Loucy (cell line): ENCODE data around the gene EBP.

Source experiments
- H2AFZ ChIP-seq: fragments of 200-600 bp; sonication (generic); 2 replicates; pipeline ENCODE4 v1.6.0; 2016; ENCODE audit warnings: antibody characterized with exemption, mild to moderate bottlenecking, low read length, moderate library complexity
- H3F3A ChIP-seq: fragments of 200-600 bp; 2 replicates; pipeline ENCODE4 v1.6.0; 2016; ENCODE audit warnings: antibody characterized with exemption, low read depth, mild to moderate bottlenecking
- H3K27me3 ChIP-seq: fragments of 200-600 bp; sonication (generic); 2 replicates; pipeline ENCODE4 v1.6.1; 2014; ENCODE audit warnings: low read length, mild to moderate bottlenecking; ENCODE audit not compliant: insufficient read depth, poor library complexity, severe bottlenecking
- H3K36me3 ChIP-seq: fragments of 200-600 bp; sonication (generic); 2 replicates; pipeline ENCODE4 v1.6.1; 2016; ENCODE audit warnings: low read length; ENCODE audit not compliant: insufficient read depth
- H3K4me1 ChIP-seq: fragments of 200-600 bp; sonication (generic); 2 replicates; pipeline ENCODE4 v1.5.1; 2014; ENCODE audit warnings: low read length, mild to moderate bottlenecking; ENCODE audit not compliant: insufficient read depth, poor library complexity, severe bottlenecking
- H3K4me2 ChIP-seq: fragments of 200-600 bp; sonication (generic); 2 replicates; pipeline ENCODE4 v1.6.0; 2014; ENCODE audit warnings: antibody characterized with exemption, low read length, low read depth, mild to moderate bottlenecking; ENCODE audit not compliant: poor library complexity, severe bottlenecking
- H3K4me3 ChIP-seq: fragments of 200-600 bp; sonication (generic); 2 replicates; pipeline ENCODE4 v1.5.1; 2014; ENCODE audit warnings: low read length, mild to moderate bottlenecking, mixed read lengths; ENCODE audit not compliant: poor library complexity, severe bottlenecking
- H3K79me2 ChIP-seq: fragments of 200-600 bp; sonication (generic); 2 replicates; pipeline ENCODE4 v1.6.1; 2014; ENCODE audit warnings: low read length; ENCODE audit not compliant: insufficient read depth
- H3K9ac ChIP-seq: fragments of 200-600 bp; sonication (generic); 2 replicates; pipeline ENCODE4 v1.6.0; 2014; ENCODE audit warnings: mild to moderate bottlenecking, low read depth, low read length, moderate library complexity; ENCODE audit not compliant: poor library complexity, severe bottlenecking
- H3K9me2 ChIP-seq: fragments of 200-600 bp; sonication (generic); replicated peaks from 2 replicates; pipeline ENCODE4 v1.6.1; 2016; ENCODE audit warnings: low read depth, low read length, mixed read lengths
- H3K9me3 ChIP-seq: fragments of 200-600 bp; sonication (generic); 2 replicates; pipeline ENCODE4 v1.6.1; 2014; ENCODE audit warnings: mild to moderate bottlenecking, antibody characterized with exemption, low read length, low read depth; ENCODE audit not compliant: insufficient read depth
- H4K20me1 ChIP-seq: fragments of 200-600 bp; sonication (generic); 2 replicates; pipeline ENCODE4 v1.6.0; 2014; ENCODE audit warnings: antibody characterized with exemption, low read length, mild to moderate bottlenecking; ENCODE audit not compliant: insufficient read depth, poor library complexity, severe bottlenecking
- CTCF ChIP-seq: fragments of 200-600 bp; sonication (generic); conservative IDR thresholded peaks from 2 replicates; pipeline ENCODE4 v1.5.1; 2014; ENCODE audit warnings: mild to moderate bottlenecking, antibody characterized with exemption, low read length
- EZH2phosphoT487 ChIP-seq: fragments of 200-600 bp; IDR thresholded peaks from 2 replicates; pipeline ENCODE4 v1.6.1; 2018; ENCODE audit warnings: antibody characterized with exemption, mild to moderate bottlenecking, moderate library complexity, borderline replicate concordance

EBP gene

GRCh38 chrX:48531358-48531959 lies 9.9 kb downstream of the EBP start:
- Histone ChIP-seq H3F3A (no peaks in the 10 kb centered on the region), H3K9ac (no peak overlapping the region), H3K36me3 (peaks cover 21% of the 10 kb centered on the region; the same call in 1 of the 2 replicates), H4K20me1 (no peaks in the 10 kb centered on the region), H3K9me3 (no peaks in the 10 kb centered on the region), H3K9me2 (no peaks in the 10 kb centered on the region), H2AFZ (no peak overlapping the region), H3K27me3 (no peaks in the 10 kb centered on the region), H3K4me1 (peaks cover 2% of the 10 kb centered on the region), H3K4me3 (no peak overlapping the region), H3K4me2 (no peak overlapping the region), H3K79me2 (peaks cover 3% of the 10 kb centered on the region; the same call in 1 of the 2 replicates)
- TF ChIP-seq EZH2phosphoT487 (no peak), CTCF (no peak)

GRCh38 chrX:48532161-48532560 lies 10.6 kb downstream of the EBP start:
- H3K36me3 ChIP-seq: peaks cover 14% of the 10 kb centered on the region; the same call in 1 of the 2 replicates
- H3K9ac ChIP-seq: no peak overlapping the region
- H3K4me2 ChIP-seq: no peak overlapping the region
- no peaks in the 10 kb centered on the region for H3K27me3 ChIP-seq
- H3K4me3 ChIP-seq: no peak overlapping the region
- no peaks in the 10 kb centered on the region for H3K9me2 ChIP-seq
- H4K20me1 ChIP-seq: no peaks in the 10 kb centered on the region
- H3F3A ChIP-seq: no peaks in the 10 kb centered on the region
- H3K4me1 ChIP-seq: no peaks in the 10 kb centered on the region
- TF ChIP-seq CTCF (no peak), EZH2phosphoT487 (no peak)
- H2AFZ ChIP-seq: no peak overlapping the region
- no peaks in the 10 kb centered on the region for H3K79me2 ChIP-seq
- H3K9me3 ChIP-seq: no peaks in the 10 kb centered on the region

- H3F3A ChIP-seq: no peaks in the 10 kb centered on the region
- H3K9ac ChIP-seq: no peak overlapping the region
- no peaks in the 10 kb centered on the region for H3K4me1 ChIP-seq
- no peaks in the 10 kb centered on the region for H4K20me1 ChIP-seq
- H3K36me3 ChIP-seq: peaks cover 8% of the 10 kb centered on the region; the same call in 1 of the 2 replicates
- H3K4me3 ChIP-seq: no peak overlapping the region
- no peaks in the 10 kb centered on the region for H3K27me3 ChIP-seq
- no peak overlapping the region for H2AFZ ChIP-seq
- no peaks in the 10 kb centered on the region for H3K9me2 ChIP-seq
- H3K4me2 ChIP-seq: no peak overlapping the region
- no peak for TF ChIP-seq CTCF
- no peak for TF ChIP-seq EZH2phosphoT487
- H3K79me2 ChIP-seq: no peaks in the 10 kb centered on the region
- no peaks in the 10 kb centered on the region for H3K9me3 ChIP-seq
Measured at GRCh38 chrX:48533165-48533564, 11.6 kb downstream of the EBP start.
